PFSK-1 (cell line): ENCODE results near the gene OR2A14.

ENCODE experiments used
- FOXP2 ChIP-seq: optimal IDR thresholded peaks from 2 replicates; pipeline ENCODE3; 2011; ENCODE audit warnings: borderline replicate concordance, control low read depth, inconsistent platforms; ENCODE audit not compliant: insufficient read depth; ENCODE audit errors: extremely low read length, extremely low read depth
- POLR2AphosphoS5 ChIP-seq: IDR thresholded peaks from 2 replicates; pipeline ENCODE4 v1.6.1; 2012; ENCODE audit warnings: low read depth, mild to moderate bottlenecking, control low read depth, low read length, moderate library complexity
- SIN3A ChIP-seq: IDR thresholded peaks from 2 replicates; pipeline ENCODE4 v1.6.1; 2012; ENCODE audit warnings: mild to moderate bottlenecking, low read length, moderate library complexity, borderline replicate concordance; ENCODE audit not compliant: insufficient read depth
- TAF1 ChIP-seq: IDR thresholded peaks from 2 replicates; pipeline ENCODE4 v1.6.1; 2012; ENCODE audit warnings: low read length, control low read depth, borderline replicate concordance; ENCODE audit not compliant: insufficient read depth
- TF ChIP-seq, protein P1 (sequence below), 2 experiments: IDR thresholded peaks; 2 replicates each; pipeline versions ENCODE4 v1.6.1 to v1.8.0; 2011 to 2012; ENCODE audit warnings: low read depth in 2 of 2, low read length in 2 of 2, control low read depth in 1 of 2, inconsistent platforms in 1 of 2, mild to moderate bottlenecking in 1 of 2, moderate library complexity in 1 of 2; ENCODE audit not compliant: insufficient read depth in 1 of 2

OR2A14 gene

DNA sequence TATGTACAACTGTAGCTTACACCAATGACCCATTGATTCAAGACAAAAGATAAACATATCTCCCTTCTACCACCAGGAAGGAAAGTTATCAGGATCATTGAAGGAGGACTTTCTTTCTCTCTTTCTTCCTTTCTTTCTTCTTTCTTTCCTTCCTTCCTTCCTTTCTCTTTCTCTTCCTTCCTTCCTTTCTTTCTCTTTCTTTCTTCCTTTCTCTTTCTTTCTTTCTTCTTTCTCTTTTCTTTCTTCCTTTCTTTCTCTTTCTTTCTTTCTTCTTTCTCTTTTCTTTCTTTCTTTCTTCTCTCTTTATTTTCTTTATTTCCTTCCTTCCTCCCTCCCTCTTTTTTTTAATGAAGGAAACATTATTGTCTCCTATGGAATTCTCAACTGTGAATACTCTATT lies 24.2 kb upstream of the OR2A14 start:
- TF ChIP-seq TAF1, result no peak
- TF ChIP-seq SIN3A, result no peak
- TF ChIP-seq, protein P1, sequence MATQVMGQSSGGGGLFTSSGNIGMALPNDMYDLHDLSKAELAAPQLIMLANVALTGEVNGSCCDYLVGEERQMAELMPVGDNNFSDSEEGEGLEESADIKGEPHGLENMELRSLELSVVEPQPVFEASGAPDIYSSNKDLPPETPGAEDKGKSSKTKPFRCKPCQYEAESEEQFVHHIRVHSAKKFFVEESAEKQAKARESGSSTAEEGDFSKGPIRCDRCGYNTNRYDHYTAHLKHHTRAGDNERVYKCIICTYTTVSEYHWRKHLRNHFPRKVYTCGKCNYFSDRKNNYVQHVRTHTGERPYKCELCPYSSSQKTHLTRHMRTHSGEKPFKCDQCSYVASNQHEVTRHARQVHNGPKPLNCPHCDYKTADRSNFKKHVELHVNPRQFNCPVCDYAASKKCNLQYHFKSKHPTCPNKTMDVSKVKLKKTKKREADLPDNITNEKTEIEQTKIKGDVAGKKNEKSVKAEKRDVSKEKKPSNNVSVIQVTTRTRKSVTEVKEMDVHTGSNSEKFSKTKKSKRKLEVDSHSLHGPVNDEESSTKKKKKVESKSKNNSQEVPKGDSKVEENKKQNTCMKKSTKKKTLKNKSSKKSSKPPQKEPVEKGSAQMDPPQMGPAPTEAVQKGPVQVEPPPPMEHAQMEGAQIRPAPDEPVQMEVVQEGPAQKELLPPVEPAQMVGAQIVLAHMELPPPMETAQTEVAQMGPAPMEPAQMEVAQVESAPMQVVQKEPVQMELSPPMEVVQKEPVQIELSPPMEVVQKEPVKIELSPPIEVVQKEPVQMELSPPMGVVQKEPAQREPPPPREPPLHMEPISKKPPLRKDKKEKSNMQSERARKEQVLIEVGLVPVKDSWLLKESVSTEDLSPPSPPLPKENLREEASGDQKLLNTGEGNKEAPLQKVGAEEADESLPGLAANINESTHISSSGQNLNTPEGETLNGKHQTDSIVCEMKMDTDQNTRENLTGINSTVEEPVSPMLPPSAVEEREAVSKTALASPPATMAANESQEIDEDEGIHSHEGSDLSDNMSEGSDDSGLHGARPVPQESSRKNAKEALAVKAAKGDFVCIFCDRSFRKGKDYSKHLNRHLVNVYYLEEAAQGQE (IDR thresholded peaks at IDR 0.05; ENCODE audit: insufficient read depth in 1 of 2, low read depth in 2 of 2, low read length in 2 of 2), result no peak
- TF ChIP-seq POLR2AphosphoS5, result no peak
- TF ChIP-seq FOXP2, result no peak

DNA sequence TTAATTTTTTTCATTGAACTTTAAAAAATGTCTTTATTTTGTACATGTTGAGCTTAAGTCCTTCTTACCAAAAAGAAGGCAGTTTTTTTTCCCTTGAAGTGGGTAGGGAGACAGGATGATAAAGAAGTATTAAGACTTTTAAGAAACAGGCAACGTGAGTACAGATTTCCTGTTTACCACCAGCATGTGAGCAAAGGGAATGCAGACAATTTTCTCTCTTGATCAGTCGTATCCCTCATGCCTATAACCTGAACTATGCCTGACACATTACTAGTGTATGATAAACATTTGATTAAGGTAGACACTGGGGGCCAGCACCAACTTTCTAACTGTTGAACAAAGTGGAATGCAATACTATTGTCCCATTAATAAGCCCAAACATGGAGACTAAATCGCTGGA lies 22.4 kb upstream of the OR2A14 start:
- TF ChIP-seq SIN3A, result no peak
- TF ChIP-seq, protein P1 (IDR thresholded peaks at IDR 0.05; ENCODE audit: insufficient read depth in 1 of 2, low read depth in 2 of 2, low read length in 2 of 2), result no peak
- TF ChIP-seq TAF1, result no peak
- no peak for TF ChIP-seq FOXP2
- no peak for TF ChIP-seq POLR2AphosphoS5

DNA sequence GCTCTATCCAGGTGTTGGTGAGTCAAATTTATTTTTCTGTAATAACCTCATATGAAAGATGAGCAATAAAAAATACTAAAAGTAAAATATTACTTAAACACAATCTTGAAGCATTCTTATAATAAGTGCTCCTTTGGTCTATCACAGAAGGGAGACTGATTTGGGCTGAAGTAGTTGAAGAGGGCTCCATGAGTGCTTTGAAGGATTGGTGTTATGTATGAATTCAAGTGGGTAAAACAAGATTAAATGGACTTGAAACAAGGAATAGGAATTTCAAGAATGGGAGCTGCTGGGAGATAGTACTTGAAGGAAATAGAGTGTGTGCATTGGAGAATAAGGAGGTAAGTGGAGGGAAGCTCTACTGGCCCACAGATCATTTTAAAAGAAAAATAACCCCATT lies 20.9 kb upstream of the OR2A14 start:
- TF ChIP-seq, protein P1 (IDR thresholded peaks at IDR 0.05; ENCODE audit: insufficient read depth in 1 of 2, low read depth in 2 of 2, low read length in 2 of 2), result no peak
- TF ChIP-seq FOXP2 (no peak), SIN3A (no peak), TAF1 (no peak), POLR2AphosphoS5 (no peak)

DNA sequence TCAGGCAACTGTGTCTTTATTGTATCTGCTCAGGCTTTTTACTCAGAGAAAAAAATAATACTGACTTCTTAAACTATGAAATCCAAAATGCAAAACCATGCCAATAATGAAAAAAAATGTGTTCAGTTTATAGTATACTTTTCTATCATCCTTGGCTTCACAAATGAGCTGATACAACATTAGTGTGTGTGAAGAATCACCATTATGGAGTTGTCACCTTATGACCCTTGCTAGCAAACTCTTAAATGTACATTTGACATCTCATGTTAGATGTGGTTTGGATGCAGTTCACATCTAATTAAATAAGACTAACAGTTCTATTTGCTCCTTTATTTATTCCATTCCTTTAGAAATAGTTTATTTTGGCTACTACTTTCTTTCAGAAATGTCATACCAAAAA lies 17.8 kb upstream of the OR2A14 start:
- TF ChIP-seq SIN3A (no peak), FOXP2 (no peak), POLR2AphosphoS5 (no peak), TAF1 (no peak)
- TF ChIP-seq, protein P1 (IDR thresholded peaks at IDR 0.05; ENCODE audit: insufficient read depth in 1 of 2, low read depth in 2 of 2, low read length in 2 of 2), result no peak

DNA sequence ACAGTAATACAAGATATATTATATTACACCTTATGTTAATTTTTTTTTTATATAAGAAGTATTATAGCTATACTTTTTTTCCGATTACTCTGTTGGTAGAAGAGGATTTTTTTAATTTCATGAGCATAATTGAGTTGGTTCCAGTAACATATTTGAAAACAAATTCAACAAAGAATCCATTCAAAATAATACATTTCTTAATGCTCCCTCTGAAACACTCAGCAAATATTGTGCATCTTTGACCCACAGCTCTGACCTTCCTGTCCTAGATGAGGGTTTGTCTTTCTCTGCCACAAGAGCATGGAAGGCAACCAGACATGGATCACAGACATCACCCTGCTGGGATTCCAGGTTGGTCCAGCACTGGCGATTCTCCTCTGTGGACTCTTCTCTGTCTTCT lies 13.7 kb upstream of the OR2A14 start, which contains the start of gene OR2A2:
OR2A2 (plus strand) TSS at position 301 of the 400 bp plus-strand sequence; CDS start at position 301, 0 bp downstream.
- TF ChIP-seq FOXP2 (no peak), TAF1 (no peak), SIN3A (no peak), POLR2AphosphoS5 (no peak)
- TF ChIP-seq, protein P1 (IDR thresholded peaks at IDR 0.05; ENCODE audit: insufficient read depth in 1 of 2, low read depth in 2 of 2, low read length in 2 of 2), result no peak
